GM20431 (cell line): ENCODE results near the gene PLK2.

ENCODE experiments used
- in situ Hi-C: fragments of 300-500 bp; cut with MseI, MboI; formaldehyde crosslinking; loops from one replicate; pipeline ENCODE4 v1.15.0; 2020; ENCODE audit warnings: low sequenced_read_pairs; ENCODE audit not compliant: unreplicated experiment

The PLK2 gene

DNA sequence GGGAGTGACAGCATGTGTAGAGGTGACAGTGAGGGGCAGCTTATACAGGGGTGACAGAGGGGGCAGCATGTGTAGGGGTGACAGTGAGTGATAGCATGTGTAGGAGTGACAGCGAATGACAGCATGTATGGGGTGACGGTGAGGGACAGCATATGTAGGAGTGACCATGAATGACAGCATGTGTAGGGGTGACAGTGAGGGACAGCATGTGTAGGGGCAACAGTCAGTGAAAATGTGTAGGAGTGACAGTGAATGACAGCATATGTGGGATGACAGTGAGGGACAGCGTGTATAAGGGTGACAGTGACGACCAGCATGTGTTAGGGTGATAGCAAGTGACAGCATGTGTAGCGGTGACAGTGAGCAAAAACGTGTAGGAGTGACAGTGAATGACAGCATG is 21.9 kb upstream of the PLK2 start:
- in situ Hi-C loops = no loop called here

GRCh38 chr5:58481066-58481676 is 21.3 kb upstream of the PLK2 start:
- in situ Hi-C loops = no loop called here

DNA sequence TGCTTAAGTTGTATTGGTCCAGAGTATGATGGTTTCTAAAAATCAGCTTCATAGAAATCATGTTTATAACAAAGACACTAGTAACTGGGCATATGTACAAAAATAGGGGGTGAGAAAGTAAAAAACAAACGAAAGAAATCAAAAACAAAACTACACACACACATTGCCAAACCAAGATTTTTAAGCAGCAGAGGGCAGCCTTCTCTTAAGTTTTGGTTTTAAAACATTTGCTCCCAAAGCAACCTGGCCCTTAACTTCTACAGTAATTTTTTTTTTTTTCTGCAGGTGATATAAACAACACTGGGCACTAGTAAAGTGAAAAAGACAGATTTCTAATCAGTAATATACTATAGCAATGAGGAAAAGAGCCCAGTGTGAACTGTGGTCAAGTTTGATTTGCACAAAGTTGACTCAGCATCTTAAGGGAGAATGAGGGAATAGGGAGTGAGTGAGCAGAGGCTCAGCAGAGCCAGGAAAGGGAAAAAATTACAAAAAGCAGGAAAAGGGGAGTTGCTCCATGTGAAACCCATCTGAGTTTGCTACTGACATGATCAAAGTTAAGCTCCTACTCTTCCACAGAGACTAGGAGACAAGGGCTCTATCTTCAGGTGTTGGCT is 18.0 kb upstream of the PLK2 start:
- in situ Hi-C loops = loop anchor here (10.0 kb wide), 1 partner anchor 377 kb away; no protein-coding TSS in a partner anchor

DNA sequence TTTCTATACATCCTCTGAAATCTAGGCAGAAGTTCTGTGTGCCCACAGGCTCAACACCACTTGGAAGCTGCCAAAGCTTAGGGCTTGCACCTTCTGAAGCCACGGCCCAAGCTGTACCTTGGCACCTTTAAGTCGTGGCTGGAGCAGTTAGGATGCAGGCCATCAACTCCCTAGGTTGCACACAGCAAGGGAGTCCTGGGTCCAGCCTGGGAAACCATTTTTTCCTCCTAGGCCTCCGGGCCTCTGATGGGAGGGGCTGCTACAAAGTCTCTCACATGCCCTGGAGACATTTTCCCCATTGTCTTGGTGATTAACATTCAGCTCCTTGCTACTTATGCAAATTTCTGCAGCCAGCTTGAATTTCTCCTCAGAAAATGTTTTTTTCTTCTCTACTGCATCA is 15.5 kb upstream of the PLK2 start:
- in situ Hi-C loops = loop anchor here (10.0 kb wide), 1 partner anchor 379 kb away; no protein-coding TSS in a partner anchor

DNA sequence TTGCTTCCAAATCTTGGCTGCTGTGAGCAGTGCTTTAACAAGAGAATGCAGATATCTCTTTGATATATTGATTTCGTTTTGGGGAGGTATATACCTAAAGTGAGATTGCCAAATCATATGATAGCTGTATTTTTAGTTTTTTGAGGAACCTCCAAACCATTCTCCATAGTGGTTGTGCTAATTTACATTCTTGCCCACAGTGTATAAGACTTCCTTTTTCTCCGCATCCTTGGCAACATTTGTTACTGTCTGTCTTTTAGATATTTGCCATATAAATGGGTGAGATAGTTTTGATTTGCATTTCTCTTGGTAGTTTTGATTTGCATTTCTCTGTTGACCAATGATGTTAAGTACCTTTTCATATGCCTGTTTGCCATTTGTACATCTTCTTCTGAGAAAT is 10.0 kb upstream of the PLK2 start:
- in situ Hi-C loops = loop anchor here (10.0 to 25.0 kb wide), 4 partner anchors 385 to 1158 kb away; no protein-coding TSS in a partner anchor

DNA sequence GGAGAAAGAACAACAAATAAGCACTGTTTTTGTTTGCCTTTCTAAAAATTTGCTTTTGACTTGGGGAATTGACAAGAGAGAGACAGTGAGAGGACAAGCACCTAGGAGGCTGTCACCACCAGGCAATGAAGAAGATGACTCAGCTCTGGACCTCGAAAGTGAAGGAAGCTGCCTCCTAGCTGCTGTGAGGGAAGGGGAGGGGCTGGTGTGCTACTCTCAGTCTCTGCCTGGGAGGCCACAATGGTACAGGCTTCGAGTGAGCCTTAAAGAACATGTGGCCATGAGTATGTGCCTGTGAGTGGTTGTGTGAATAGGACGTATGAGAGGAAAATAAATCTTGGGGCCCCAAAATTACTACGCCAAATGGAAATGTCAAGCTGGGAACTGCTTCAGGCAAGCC is 7.1 kb upstream of the PLK2 start:
- in situ Hi-C loops = loop anchor here (25.0 kb wide), 3 partner anchors 680 to 1155 kb away; no protein-coding TSS in a partner anchor

GRCh38 chr5:58462623-58463230 is 2.8 kb upstream of the PLK2 start:
- in situ Hi-C loops = loop anchor here (25.0 kb wide), 3 partner anchors 675 to 1150 kb away; no protein-coding TSS in a partner anchor

GRCh38 chr5:58462154-58462553 is 2.3 kb upstream of the PLK2 start:
- in situ Hi-C loops = loop anchor here (25.0 kb wide), 3 partner anchors 675 to 1150 kb away; no protein-coding TSS in a partner anchor

DNA sequence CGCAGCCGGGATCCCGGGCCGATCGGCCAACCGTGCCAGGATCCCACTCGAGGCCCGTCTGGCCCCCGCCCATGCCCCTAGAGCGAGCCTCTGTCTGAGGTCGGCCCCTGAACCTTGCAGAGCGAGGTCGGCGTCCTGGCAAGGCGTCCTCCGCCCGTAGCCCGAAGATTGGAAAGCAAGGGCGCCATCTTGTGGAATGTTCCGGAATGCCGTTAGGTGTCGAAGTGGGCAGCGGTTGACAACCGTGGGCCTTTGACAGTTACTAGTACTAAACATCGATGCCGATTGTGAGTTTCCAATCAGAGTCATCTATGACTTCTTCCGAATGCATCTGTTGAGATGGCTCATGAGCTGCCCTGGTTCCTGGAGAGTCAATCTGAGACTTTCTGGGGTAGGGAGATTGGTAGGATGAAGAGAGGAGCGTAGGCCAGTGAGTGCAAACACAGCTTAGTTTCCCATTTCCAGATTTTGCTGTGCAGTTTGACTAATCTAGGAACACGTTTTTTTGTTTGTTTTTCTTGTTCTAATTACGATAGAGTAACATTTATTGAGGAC is 923 bp upstream of the PLK2 start:
- in situ Hi-C loops = loop anchor here (25.0 kb wide), 3 partner anchors 674 to 1149 kb away; no protein-coding TSS in a partner anchor

DNA sequence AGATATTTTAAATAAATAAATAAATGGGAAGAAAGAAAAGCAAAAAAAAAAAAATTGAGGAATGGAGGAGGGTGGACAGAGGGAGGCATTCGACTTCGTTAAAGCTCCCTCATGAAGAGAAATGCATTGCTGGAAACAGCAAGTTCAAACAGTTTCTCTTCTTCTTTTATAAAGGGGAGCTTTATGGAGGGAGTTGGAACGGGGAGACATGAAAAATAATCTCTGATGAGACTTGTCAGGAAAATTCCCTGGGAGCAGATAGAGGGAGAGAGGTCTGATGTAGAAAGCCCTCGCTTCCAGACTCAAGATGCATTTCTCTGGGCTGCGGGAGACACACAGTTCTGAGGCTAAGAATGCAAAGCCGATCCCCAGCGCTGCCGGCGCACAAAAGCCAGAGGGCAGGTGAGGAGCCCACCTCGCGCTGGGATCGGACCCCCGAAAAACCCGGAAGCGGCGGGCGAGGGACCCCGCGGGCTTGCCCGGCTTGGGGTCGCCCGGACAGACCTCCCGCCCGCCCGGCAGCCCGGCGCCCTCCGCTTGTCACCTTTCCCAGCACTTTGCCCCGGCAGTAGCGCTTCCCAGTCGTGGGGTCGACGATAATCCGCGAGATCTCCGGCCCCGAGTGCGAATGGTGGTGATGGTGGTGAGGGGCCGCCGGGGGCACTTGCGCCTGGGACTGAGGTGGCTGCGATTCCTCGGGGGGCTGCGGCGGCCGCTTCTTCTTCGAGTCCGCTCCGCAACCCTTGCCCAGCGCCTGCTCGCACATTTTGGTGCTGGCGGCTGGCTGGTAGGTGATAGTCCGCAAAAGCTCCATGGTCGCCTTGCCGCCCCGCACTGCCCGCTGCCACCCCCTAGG is 512 bp downstream of the PLK2 start:
- in situ Hi-C loops = loop anchor here (25.0 kb wide), 3 partner anchors 672 to 1147 kb away; no protein-coding TSS in a partner anchor

- in situ Hi-C loops = loop anchor here (25.0 kb wide), 3 partner anchors 671 to 1146 kb away; no protein-coding TSS in a partner anchor
Observed at GRCh38 chr5:58458743-58459145, 1.1 kb downstream of the PLK2 start.

DNA sequence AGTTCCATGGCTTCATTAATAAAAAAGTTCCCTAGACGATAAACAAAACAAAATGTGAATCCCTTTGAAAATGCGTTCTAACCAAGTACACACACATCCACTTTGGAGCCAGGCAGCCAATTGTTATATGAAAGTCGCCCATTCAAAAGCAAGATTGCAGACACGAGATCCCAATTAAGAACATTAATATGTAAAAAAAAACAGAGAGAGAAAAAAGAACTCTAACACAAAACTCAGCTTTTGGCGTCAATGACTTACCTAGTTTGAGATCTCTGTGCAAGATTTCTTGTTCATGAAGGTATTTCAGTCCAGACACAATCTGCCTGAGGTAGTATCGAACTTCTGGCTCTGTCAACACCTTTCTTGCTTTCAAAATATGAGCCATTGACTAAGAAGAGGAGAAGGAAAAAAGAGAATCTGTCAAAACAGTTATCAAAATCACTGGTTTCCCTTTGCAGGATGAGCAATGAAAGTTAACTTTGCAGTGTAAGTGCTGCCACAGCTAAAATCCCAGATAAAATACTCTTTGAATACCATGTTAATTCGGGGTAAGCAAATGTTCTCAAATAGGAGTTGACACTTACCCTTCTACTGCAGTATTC is 1.6 kb downstream of the PLK2 start:
- in situ Hi-C loops = loop anchor here (25.0 kb wide), 3 partner anchors 671 to 1146 kb away; no protein-coding TSS in a partner anchor

DNA sequence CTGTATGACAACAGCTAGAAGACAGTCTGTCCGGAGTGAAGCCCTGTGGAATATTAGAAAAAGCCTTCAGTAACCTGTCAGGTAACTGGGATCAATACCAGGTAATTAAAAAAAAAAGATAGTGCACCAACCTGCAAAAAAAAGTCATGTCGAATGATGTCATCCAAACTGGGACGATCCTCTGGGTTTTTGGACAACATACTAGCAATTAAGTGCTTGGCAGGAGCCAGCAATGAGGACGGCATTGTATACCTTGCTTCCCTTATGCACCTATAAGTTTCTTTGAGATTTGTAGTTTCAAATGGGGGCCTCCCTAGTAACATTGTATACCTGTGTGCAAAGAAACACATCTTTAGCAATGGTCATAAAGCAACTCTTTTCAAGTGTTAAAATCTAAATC is 2.8 kb downstream of the PLK2 start:
- in situ Hi-C loops = loop anchor here (25.0 kb wide), 3 partner anchors 670 to 1145 kb away; no protein-coding TSS in a partner anchor

GRCh38 chr5:58456486-58456885 is 3.4 kb downstream of the PLK2 start:
- in situ Hi-C loops = loop anchor here (25.0 kb wide), 3 partner anchors 669 to 1144 kb away; no protein-coding TSS in a partner anchor

DNA sequence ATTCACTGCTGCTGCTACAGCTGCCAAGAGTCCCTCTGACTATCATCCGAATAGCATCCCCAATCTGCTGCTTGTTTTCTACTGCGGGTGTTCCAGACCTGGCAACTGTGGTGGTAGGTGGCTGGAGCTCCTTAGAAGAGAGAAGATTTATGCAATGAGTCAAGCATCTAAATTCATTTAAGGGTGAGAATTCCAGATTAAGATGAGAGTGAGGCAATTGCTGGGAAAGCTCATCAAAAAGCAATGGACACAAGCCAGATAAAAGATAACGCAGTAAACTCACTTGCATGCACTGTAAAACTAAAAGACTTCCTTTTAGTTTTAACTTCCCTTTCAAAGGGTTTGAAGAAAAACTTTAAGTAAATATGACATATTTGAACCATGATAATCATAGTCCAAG is 3.9 kb downstream of the PLK2 start:
- in situ Hi-C loops = loop anchor here (25.0 kb wide), 3 partner anchors 669 to 1144 kb away; no protein-coding TSS in a partner anchor

DNA sequence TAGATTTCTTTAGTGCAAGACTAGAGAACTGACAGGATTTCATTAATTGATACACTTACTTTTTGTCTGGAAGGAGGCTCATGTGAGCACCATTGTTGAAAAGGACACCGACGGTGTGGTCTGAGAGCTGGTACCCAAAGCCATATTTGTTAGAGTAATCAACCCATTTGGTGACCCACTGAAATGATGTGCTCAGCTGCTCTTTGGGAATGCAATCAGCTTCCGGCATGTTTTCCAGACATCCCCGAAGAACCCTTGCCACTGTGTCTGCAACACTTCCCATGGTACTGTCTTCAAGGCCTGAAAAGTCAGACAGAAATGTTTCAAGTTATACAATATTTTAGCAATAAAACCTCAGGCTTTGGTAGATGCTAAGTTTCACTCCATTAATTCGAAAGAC is 4.4 kb downstream of the PLK2 start:
- in situ Hi-C loops = loop anchor here (25.0 kb wide), 3 partner anchors 668 to 1143 kb away; no protein-coding TSS in a partner anchor

GRCh38 chr5:58455066-58455465 is 4.8 kb downstream of the PLK2 start:
- in situ Hi-C loops = loop anchor here (25.0 kb wide), 3 partner anchors 668 to 1143 kb away; no protein-coding TSS in a partner anchor

DNA sequence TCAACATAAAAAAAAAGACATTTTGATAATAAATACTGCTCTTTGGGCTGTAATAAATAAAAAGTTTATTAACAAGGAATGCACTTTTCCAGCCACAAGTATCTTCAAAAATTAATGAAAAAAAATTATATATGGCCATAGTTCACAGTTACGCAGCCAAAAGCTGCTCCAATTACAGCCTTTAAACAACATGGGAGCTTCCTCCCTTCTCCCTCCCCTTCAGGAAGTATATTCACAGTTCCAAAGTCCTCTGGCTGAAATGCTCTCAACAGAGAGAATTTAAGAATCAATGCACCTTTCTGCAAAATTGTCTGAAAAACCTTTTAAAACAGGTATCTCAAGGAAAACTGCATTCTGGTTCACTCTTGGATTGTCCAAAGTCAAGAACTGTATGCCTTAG is 5.9 kb downstream of the PLK2 start:
- in situ Hi-C loops = loop anchor here (25.0 kb wide), 3 partner anchors 667 to 1142 kb away; no protein-coding TSS in a partner anchor

GRCh38 chr5:58453306-58453705 is 6.6 kb downstream of the PLK2 start:
- in situ Hi-C loops = loop anchor here (25.0 kb wide), 3 partner anchors 666 to 1141 kb away; no protein-coding TSS in a partner anchor
